GM18507 (cell line): Measurements from ENCODE around the gene RAPGEF1.

ENCODE experiments used
- DNase-seq: peaks from one replicate; pipeline ENCODE4 v3.0.0; 2011; ENCODE audit warnings: low read depth; ENCODE audit not compliant: insufficient read length; ENCODE audit errors: extremely low spot score
- FAIRE-seq: peaks from 2 replicates; lab custom pipeline; 2011; peaks lifted over from hg19 to GRCh38; lab: Jason Lieb, UNC

Gene RAPGEF1

DNA sequence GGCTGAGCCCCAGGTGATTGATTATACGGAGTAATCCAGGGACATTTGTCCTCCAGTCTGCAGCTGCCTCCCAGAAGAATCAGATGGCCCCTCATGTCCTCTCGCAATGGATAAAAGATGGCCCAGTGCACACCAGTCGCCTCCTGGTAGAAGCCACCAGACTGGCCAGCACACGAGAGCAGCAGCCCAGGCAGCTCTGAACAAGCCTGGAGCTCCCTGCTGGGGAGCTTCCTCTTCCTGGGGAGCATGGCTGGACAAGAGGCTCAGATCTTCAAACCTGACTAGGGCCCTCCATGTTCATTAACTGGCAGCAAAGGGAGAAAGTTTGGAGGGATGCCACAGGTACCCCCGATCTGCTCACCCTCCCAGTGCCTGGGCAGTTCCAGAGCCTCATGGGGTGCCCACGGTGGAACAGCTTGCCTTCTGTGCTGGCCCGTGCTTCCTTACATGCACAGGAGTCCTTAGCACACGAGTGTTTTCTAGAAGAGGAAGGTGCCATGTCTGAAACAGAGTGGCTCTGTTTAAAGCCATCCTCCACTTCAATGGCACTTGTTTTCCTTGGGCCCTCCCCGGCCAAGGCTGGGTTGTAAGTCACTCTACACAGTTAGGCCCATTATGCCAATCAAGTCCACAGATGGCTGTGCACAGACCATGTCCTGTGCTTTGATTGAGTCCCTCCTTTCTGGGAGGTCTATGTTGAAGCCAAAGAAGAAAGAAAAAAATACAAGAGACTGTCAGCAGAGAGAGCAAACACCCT, 118.9 kb downstream of the RAPGEF1 start:
- FAIRE-seq (no peak), DNase-seq (no peak)

- no peak for FAIRE-seq
- DNase-seq, result no peak
Measured at GRCh38 chr9:131619680-131620079, 120.2 kb downstream of the RAPGEF1 start.

- no peak for FAIRE-seq
- DNase-seq, result no peak
Measured at GRCh38 chr9:131618785-131619184, 121.1 kb downstream of the RAPGEF1 start.

DNA sequence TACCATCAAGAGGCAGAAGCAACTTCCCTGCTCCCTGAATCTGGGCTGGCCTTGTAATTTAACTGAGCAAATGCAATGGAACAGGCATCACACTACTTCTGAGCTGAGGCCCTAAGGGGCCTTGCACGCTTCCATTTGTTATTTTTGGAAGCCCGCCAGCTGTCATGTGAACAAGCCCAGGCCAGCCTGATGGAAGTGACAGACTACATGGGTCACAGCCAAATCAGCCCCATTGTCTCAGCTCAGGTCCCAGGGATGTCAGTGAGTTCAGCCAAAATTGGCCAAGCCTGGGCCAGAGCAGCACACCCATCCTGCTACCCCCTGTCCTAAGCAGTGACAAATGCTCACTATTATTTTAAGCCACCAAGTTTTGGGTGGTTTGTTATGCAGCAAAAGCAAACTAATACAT, 121.8 kb downstream of the RAPGEF1 start:
- no peak for FAIRE-seq

DNA sequence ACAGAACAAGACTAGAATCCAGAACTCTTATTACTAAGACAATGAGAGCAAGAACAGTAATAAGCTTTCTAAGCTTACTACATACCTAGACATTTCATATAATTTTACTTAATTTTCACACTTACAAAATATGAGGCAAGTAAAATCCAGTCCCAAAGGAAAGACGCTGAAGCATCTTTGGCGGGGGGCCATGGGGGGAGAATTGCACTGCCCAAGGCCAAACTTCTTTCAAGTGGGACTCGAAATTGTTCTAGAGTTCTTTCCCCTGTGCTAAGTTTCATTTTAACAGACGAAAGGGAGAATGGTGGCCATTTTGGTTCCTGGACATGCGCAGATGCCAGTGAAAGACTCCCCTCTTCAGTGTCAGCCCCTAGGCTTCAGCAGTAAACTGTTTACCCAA, 122.3 kb downstream of the RAPGEF1 start:
- DNase-seq (no peak), FAIRE-seq (no peak)

More for the DNA sequence above, 121.8 kb downstream of the RAPGEF1 start:
- DNase-seq, result no peak

DNA sequence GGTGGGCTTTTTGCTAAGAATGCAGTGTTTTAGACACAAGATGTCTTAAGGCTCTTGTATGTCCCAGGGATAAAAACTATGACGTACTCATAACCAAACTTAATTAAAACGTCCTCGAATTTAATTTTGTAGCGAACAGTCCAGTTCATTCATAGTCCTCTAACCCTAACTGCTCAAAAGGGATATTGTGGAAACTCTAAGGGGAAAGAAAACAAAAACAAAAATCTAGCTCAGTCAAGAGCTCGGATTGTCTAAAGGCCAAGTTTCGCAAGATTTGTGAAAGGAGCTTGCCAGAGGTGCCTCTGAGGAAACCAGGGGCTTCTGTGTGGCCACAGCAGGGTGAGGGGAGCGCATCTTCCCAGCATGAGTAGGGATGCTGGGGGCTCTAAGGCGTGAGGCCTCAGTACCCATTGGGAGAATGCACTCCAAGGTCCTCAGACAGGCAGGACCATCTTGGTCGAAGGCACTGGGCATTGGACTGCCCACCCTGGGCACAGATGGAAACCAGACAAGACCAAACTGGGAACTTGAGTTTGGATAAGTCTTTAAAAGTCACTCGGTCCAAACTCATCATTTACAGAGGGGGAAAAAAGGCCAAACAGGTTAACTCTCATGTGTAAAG, 122.8 kb downstream of the RAPGEF1 start:
- FAIRE-seq, result no peak
- no peak for DNase-seq

- DNase-seq (no peak), FAIRE-seq (no peak)
Measured at GRCh38 chr9:131614340-131614915, 125.4 kb downstream of the RAPGEF1 start.

GRCh38 chr9:131613921-131614320, 126.0 kb downstream of the RAPGEF1 start:
- DNase-seq (no peak), FAIRE-seq (no peak)

DNA sequence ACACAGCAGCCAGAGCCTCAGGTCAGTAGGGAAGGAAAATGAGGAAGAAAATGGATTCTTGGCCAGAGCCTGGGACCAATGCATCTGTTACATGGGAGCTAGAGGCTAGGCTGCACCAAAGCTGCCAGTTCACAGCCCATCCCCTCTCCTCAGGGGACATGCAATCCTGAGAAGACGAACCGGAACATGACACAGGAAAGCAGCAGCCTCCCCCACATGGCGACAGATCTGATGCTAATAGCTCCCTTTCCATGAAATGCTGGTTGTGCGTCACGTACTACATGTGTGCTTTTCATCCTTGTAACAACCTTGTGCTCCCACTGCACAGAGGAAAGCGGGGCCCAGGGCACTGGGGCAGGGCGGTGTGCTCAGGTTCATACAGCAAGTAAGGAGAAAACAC, 127.0 kb downstream of the RAPGEF1 start:
- FAIRE-seq (no peak), DNase-seq (no peak)

GRCh38 chr9:131611586-131612315, 128.1 kb downstream of the RAPGEF1 start:
- DNase-seq, result no peak
- FAIRE-seq, result no peak

- FAIRE-seq, result no peak
Measured at GRCh38 chr9:131610231-131610761, 129.6 kb downstream of the RAPGEF1 start.

GRCh38 chr9:131609099-131609830, 130.6 kb downstream of the RAPGEF1 start:
- no peak for DNase-seq
- FAIRE-seq, result no peak

More at GRCh38 chr9:131610231-131610761, 129.6 kb downstream of the RAPGEF1 start:
- no peak for DNase-seq

GRCh38 chr9:131608493-131609037, 131.3 kb downstream of the RAPGEF1 start:
- DNase-seq (no peak), FAIRE-seq (no peak)

- FAIRE-seq (no peak), DNase-seq (no peak)
Measured at GRCh38 chr9:131607591-131607990, 132.3 kb downstream of the RAPGEF1 start.

DNA sequence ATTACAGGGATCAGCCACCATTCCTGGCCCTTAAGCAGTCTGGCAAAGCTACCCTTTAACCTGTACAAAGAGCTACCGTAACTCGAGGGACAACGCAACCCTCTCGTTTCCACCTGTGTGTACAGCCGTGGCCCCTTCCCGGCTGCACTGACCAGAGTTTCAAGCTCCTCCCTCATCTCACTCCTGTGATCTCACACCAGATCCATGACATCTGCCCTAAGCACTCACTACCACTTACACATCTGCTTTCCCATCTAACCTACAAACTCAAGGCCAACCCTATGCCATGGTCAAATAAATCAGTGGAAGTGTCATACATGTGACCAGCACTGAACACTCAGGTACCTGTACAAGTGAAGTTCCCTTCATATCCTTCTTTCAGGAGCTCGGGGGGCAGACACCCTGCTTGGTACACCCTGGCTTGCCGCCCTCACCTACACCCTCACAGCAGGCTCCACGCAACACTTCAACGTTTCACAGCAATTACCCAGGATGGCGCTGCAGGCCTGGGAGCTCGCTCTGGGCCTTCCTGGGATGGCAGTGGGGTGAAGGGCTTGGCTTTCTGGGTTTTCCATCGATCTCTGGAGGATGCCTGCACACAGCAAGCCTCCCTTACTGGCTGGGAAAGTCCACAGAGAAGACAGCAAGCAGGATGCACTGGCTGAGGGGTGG, 132.8 kb downstream of the RAPGEF1 start:
- DNase-seq (no peak), FAIRE-seq (no peak)

DNA sequence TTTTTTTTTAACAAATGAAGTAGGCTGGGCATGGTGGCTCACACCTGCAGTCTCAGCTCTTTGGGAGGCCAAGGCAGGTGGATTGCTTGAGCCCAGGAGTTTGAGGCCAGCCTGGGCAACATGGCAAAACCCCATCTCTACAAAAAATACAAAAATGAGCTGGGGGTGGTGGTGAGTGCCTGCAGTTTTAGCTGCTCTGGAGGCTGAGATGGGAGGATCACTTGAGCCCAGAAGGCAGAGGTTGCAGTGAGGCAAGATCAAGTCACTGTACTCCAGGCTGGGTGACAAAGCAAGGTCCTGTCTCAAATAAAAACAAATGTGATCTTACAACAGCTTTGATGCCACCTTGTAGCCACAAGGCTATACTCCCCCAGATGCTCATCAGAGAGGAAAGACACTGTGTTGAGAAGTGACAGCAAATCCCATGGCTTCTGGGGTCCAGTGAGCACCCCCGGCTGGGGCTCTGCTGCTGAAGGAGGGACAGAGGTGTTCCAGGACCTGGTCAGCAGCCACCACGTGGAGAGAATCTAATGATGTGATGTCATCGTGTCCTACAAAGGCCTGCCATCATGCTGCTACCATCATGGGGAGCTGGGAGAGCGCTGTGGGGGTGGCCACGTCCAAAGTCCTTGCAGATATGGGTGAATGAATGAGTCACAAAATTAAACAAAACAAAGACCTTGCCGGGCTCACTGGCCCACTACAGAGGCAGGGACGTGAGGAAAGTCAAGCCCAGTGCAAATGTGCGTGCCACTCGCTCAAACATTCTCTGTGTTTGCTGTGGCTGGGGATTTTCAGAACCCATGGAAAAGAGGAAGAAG, 133.9 kb downstream of the RAPGEF1 start:
- FAIRE-seq (no peak), DNase-seq (no peak)

GRCh38 chr9:131603711-131604439, 136.0 kb downstream of the RAPGEF1 start:
- FAIRE-seq (no peak), DNase-seq (no peak)
